ENCODE data around the gene PABPC1L. TPM values are rescaled to one million over a fixed set of nuclear protein-coding genes. Genes with fewer than 3 reads are reported as not detected.
"Not testable (repeated sequence)": the region's sequence is repeated elsewhere in the genome, so short reads cannot be mapped to it uniquely, and the experiment has no call there.

PABPC1L gene
- total RNA-seq, 1 experiment from 2014 or later: 83.5 TPM

GRCh38 chr20:44869471-44869870, 40.4 kb upstream of the PABPC1L start:
- Histone ChIP-seq H4K91ac (ENCODE audit: insufficient read length, low read depth, low read length) (no peak overlapping the region), H3K27me3 (ENCODE audit: insufficient read depth, low read length) (no peaks in the 10 kb centered on the region), H2BK120ac (ENCODE audit: low read depth, low read length, poor library complexity, severe bottlenecking) (no peak overlapping the region), H4K8ac (replicated peaks; ENCODE audit: insufficient read length, low read depth, low read length) (no peak overlapping the region), H4K20me1 (ENCODE audit: control insufficient read depth, insufficient read depth, insufficient read length) (no peaks in the 10 kb centered on the region), H2BK15ac (ENCODE audit: low read depth, low read length) (no peak overlapping the region), H2AK5ac (ENCODE audit: insufficient read length, low read length) (no peak overlapping the region), H4K5ac (ENCODE audit: insufficient read length, low read depth, low read length) (no peak overlapping the region), H3K4ac (ENCODE audit: low read depth, low read length) (no peak overlapping the region), H3K23me2 (ENCODE audit: insufficient read length, low read depth, low read length, poor library complexity, severe bottlenecking) (no peaks in the 10 kb centered on the region), H3K56ac (ENCODE audit: insufficient read length, low read depth, low read length) (no peak overlapping the region), H3K4me2 (ENCODE audit: insufficient read depth, insufficient read length, low read length) (no peak overlapping the region), H2BK5ac (ENCODE audit: insufficient read length, low read length) (no peak overlapping the region), H3K14ac (ENCODE audit: insufficient read depth, low read length) (no peak overlapping the region), H2BK20ac (ENCODE audit: low read depth, low read length, poor library complexity, severe bottlenecking) (no peak overlapping the region), H2BK12ac (ENCODE audit: insufficient read length, low read depth, low read length) (no peak overlapping the region), H3K9ac (ENCODE audit: extremely low read depth, insufficient read length, low read length) (no peak overlapping the region), H3K9me3 (ENCODE audit: control insufficient read depth, low read depth, low read length) (no peaks in the 10 kb centered on the region), H3T11ph (ENCODE audit: low read length) (no peak overlapping the region), H3K18ac (ENCODE audit: insufficient read length, low read depth, low read length) (no peak overlapping the region), H3K79me1 (ENCODE audit: insufficient read depth, low read depth, low read length, poor library complexity, severe bottlenecking) (no peaks in the 10 kb centered on the region), H3K27ac (ENCODE audit: insufficient read length, low read depth, low read length) (no peak overlapping the region), H2AFZ (ENCODE audit: low read length) (no peak overlapping the region), H3K23ac (ENCODE audit: insufficient read length, low read depth, low read length) (no peak overlapping the region), H3K4me1 (ENCODE audit: insufficient read depth, low read length) (no peaks in the 10 kb centered on the region), H3K79me2 (ENCODE audit: insufficient read depth, low read length) (no peaks in the 10 kb centered on the region)
- no peaks in the 10 kb centered on the region for H3K36me3 Mint-ChIP-seq (ENCODE audit: insufficient read depth in 1 of 3, low read depth in 3 of 3)
- no peaks in the 10 kb centered on the region for H3K9me3 Mint-ChIP-seq
- no peak for TF ChIP-seq CTCF (conservative IDR thresholded peaks at IDR 0.05)
- no CpG with 5 or more reads among the region's 5 CpGs for WGBS (ENCODE audit: extremely low coverage, insufficient read length, low lambda C conversion rate)
- H3K27ac Mint-ChIP-seq: no peak overlapping the region
- DNase-seq: no peak
- H3K4me1 Mint-ChIP-seq: no peaks in the 10 kb centered on the region
- no peak overlapping the region for H3K4me3 Mint-ChIP-seq
- peaks cover 12% of the 10 kb centered on the region for H3K27me3 Mint-ChIP-seq (ENCODE audit: low read depth)

GRCh38 chr20:44882360-44882759, 27.5 kb upstream of the PABPC1L start:
- H2BK5ac ChIP-seq (ENCODE audit: insufficient read length, low read length); H3K4me1 ChIP-seq (ENCODE audit: insufficient read depth, low read length); H3K23ac ChIP-seq (ENCODE audit: insufficient read length, low read depth, low read length); H2BK120ac ChIP-seq (ENCODE audit: low read depth, low read length, poor library complexity, severe bottlenecking); H3K23me2 ChIP-seq (ENCODE audit: insufficient read length, low read depth, low read length, poor library complexity, severe bottlenecking); H2BK15ac ChIP-seq (ENCODE audit: low read depth, low read length); H3K18ac ChIP-seq (ENCODE audit: insufficient read length, low read depth, low read length); H3K36me3 Mint-ChIP-seq (ENCODE audit: insufficient read depth in 1 of 3, low read depth in 3 of 3); H3K4ac ChIP-seq (ENCODE audit: low read depth, low read length); H3T11ph ChIP-seq (ENCODE audit: low read length); H3K4me2 ChIP-seq (ENCODE audit: insufficient read depth, insufficient read length, low read length); H3K27me3 Mint-ChIP-seq (ENCODE audit: low read depth); H4K91ac ChIP-seq (ENCODE audit: insufficient read length, low read depth, low read length); H3K4me3 Mint-ChIP-seq; H3K27ac Mint-ChIP-seq; H3K9ac ChIP-seq (ENCODE audit: extremely low read depth, insufficient read length, low read length); H2AFZ ChIP-seq (ENCODE audit: low read length); H3K9me3 ChIP-seq (ENCODE audit: control insufficient read depth, low read depth, low read length); H4K8ac ChIP-seq (replicated peaks; ENCODE audit: insufficient read length, low read depth, low read length); H3K56ac ChIP-seq (ENCODE audit: insufficient read length, low read depth, low read length); DNase-seq; H2BK12ac ChIP-seq (ENCODE audit: insufficient read length, low read depth, low read length); H4K5ac ChIP-seq (ENCODE audit: insufficient read length, low read depth, low read length); H4K20me1 ChIP-seq (ENCODE audit: control insufficient read depth, insufficient read depth, insufficient read length); H3K27ac ChIP-seq (ENCODE audit: insufficient read length, low read depth, low read length); H3K9me3 Mint-ChIP-seq; H3K27me3 ChIP-seq (ENCODE audit: insufficient read depth, low read length); H3K14ac ChIP-seq (ENCODE audit: insufficient read depth, low read length); H2AK5ac ChIP-seq (ENCODE audit: insufficient read length, low read length); H3K79me1 ChIP-seq (ENCODE audit: insufficient read depth, low read depth, low read length, poor library complexity, severe bottlenecking); H2BK20ac ChIP-seq (ENCODE audit: low read depth, low read length, poor library complexity, severe bottlenecking): not testable (repeated sequence)
- WGBS (ENCODE audit: extremely low coverage, insufficient read length, low lambda C conversion rate): no CpG with 5 or more reads among the region's 4 CpGs
- H3K4me1 Mint-ChIP-seq: peaks cover 20 to 30% of the 10 kb centered on the region in 2 experiments
- H3K79me2 ChIP-seq (ENCODE audit: insufficient read depth, low read length): peaks cover 14% of the 10 kb centered on the region
